HCT116 (cell line): ENCODE measurements around the gene ZNF236. TPM values are rescaled to one million over a fixed set of nuclear protein-coding genes. Genes with fewer than 3 reads are reported as not detected.

Experiments used
- ATAC-seq: fragments of 200-7000 bp; cut with Tn5 transposase; 2 replicates; pipeline ENCODE4 v1.9.1; 2020; ENCODE audit warnings: mild to moderate bottlenecking, moderate library complexity
- BruUV-seq: library from RNA; stranded (reverse); fragments of 400-500 nt; replicated peaks from 2 replicates; lab custom pipeline; 2021; lab: Mats Ljungman, UMichigan
- CTCF ChIA-PET: fragments of 300-600 bp; sonication (Branson Sonifier 250); formaldehyde crosslinking; loops from one replicate; lab custom pipeline; 2021; ENCODE audit warnings: antibody characterized with exemption; lab: Charles Lee
- POLR2A ChIA-PET: fragments of 300-600, 350-600 bp; sonication (Branson Sonifier 250); formaldehyde crosslinking; loops from one replicate; lab custom pipeline; 2021; ENCODE audit warnings: antibody characterized with exemption; lab: Charles Lee
- RAD21 ChIA-PET, 2 experiments: fragments of 300-600 bp; sonication (Branson Sonifier 250); formaldehyde crosslinking; loops; one replicate each; lab custom pipeline; 2023; ENCODE audit warnings: low total read pairs in 2 of 2; ENCODE audit not compliant: uncharacterized antibody in 2 of 2, unreplicated experiment in 2 of 2, low non-redundant PET in 1 of 2; lab: Charles Lee
- DNase-seq: peaks from one replicate; pipeline ENCODE4 v3.0.0-alpha.2; 2010; ENCODE audit warnings: low read depth, low spot score
- H2AFZ ChIP-seq: fragments of 200-600 bp; shearing (Covaris generic), sonication (generic); 2 replicates; pipeline ENCODE4 v1.6.1; 2017; ENCODE audit warnings: low read depth, mixed run types, mixed read lengths, antibody characterized with exemption, low read length; ENCODE audit not compliant: poor library complexity, severe bottlenecking
- H3K27ac ChIP-seq: 2 replicates; pipeline ENCODE4 v1.5.1; 2012; ENCODE audit warnings: low read depth, low read length
- H3K27me3 ChIP-seq: fragments of 200-600 bp; sonication (generic); 2 replicates; pipeline ENCODE4 v1.6.1; 2016; ENCODE audit warnings: mixed run types, low read length, mixed read lengths; ENCODE audit not compliant: insufficient read depth
- H3K36me3 ChIP-seq, 2 experiments: fragments of 200-500 bp in 1 of 2; fragments of 200-600 bp in 1 of 2; sonication (Bioruptor generic) in 1 of 2; sonication (generic) in 1 of 2; 2 replicates each; pipeline versions ENCODE4 v1.5.1 to v1.6.1; 2014 to 2016; ENCODE audit warnings: low read length in 2 of 2, inconsistent platforms in 1 of 2, mixed read lengths in 1 of 2, mixed run types in 1 of 2; ENCODE audit not compliant: insufficient read depth in 2 of 2, control insufficient read depth in 1 of 2
- H3K4me1 ChIP-seq, 2 experiments: fragments of 200-600 bp in 1 of 2; sonication (generic) in 1 of 2; 2 replicates each; pipeline versions ENCODE4 v1.5.1 to v1.6.1; 2012 to 2017; ENCODE audit warnings: low read length in 2 of 2, inconsistent platforms in 1 of 2, mild to moderate bottlenecking in 1 of 2, mixed read lengths in 1 of 2, mixed run types in 1 of 2, moderate library complexity in 1 of 2; ENCODE audit not compliant: insufficient read depth in 2 of 2, control insufficient read depth in 1 of 2
- H3K4me2 ChIP-seq: fragments of 200-600 bp; sonication (generic); 2 replicates; pipeline ENCODE4 v1.6.1; 2017; ENCODE audit warnings: mixed run types, low read length, mixed read lengths
- H3K4me3 ChIP-seq, 2 experiments: fragments of 200-600 bp in 1 of 2; sonication (generic) in 1 of 2; replicated peaks in 1 of 2; 2 replicates each; pipeline ENCODE4 v1.5.1; 2011 to 2016; ENCODE audit warnings: low read length in 2 of 2, control low read depth in 1 of 2, low read depth in 1 of 2, mild to moderate bottlenecking in 1 of 2, mixed read lengths in 1 of 2, mixed run types in 1 of 2
- H3K79me2 ChIP-seq: fragments of 200-600 bp; sonication (generic); 2 replicates; pipeline ENCODE4 v1.6.1; 2017; ENCODE audit warnings: mild to moderate bottlenecking, mixed run types, low read length, moderate library complexity, mixed read lengths; ENCODE audit not compliant: insufficient read depth
- H3K9ac ChIP-seq: fragments of 200-600 bp; sonication (generic); 2 replicates; pipeline ENCODE4 v1.6.1; 2016; ENCODE audit warnings: low read length, mixed read lengths
- H3K9me2 ChIP-seq: fragments of 200-600 bp; sonication (generic), shearing (Covaris generic); 2 replicates; pipeline ENCODE4 v1.6.1; 2017; ENCODE audit warnings: mixed run types, mild to moderate bottlenecking, moderate library complexity; ENCODE audit not compliant: insufficient read depth
- H3K9me3 ChIP-seq, 2 experiments: fragments of 200-500 bp in 1 of 2; fragments of 200-600 bp in 1 of 2; sonication (Bioruptor generic) in 1 of 2; sonication (generic) in 1 of 2; 2 replicates each; pipeline ENCODE4 v1.6.1; 2014 to 2017; ENCODE audit warnings: low read length in 2 of 2, mixed read lengths in 2 of 2, inconsistent platforms in 1 of 2, low read depth in 1 of 2, mild to moderate bottlenecking in 1 of 2, mixed run types in 1 of 2, moderate library complexity in 1 of 2; ENCODE audit not compliant: control insufficient read depth in 1 of 2, insufficient read depth in 1 of 2
- H4K20me1 ChIP-seq: fragments of 200-600 bp; sonication (generic), shearing (Covaris generic); 2 replicates; pipeline ENCODE4 v1.6.1; 2017; ENCODE audit warnings: mixed run types, mild to moderate bottlenecking, moderate library complexity; ENCODE audit not compliant: insufficient read depth
- CBX3 ChIP-seq: IDR thresholded peaks from 2 replicates; pipeline ENCODE4 v1.6.1; 2012; ENCODE audit warnings: low read depth
- EGR1 ChIP-seq: IDR thresholded peaks from 2 replicates; pipeline ENCODE4 v1.6.1; 2012; ENCODE audit warnings: low read depth
- ELF1 ChIP-seq: IDR thresholded peaks from 2 replicates; pipeline ENCODE4 v1.6.1; 2012; ENCODE audit warnings: low read depth, borderline replicate concordance
- EZH2phosphoT487 ChIP-seq: fragments of 200-600 bp; IDR thresholded peaks from 2 replicates; pipeline ENCODE4 v1.6.1; 2018; ENCODE audit warnings: antibody characterized with exemption, borderline replicate concordance
- JUND ChIP-seq: IDR thresholded peaks from 2 replicates; pipeline ENCODE4 v1.6.1; 2012
- REST ChIP-seq: IDR thresholded peaks from 2 replicates; pipeline ENCODE4 v1.6.1; 2012; ENCODE audit warnings: low read depth
- SIN3A ChIP-seq: IDR thresholded peaks from 2 replicates; pipeline ENCODE4 v1.6.1; 2012; ENCODE audit warnings: low read depth
- ZFX ChIP-seq: fragments of 450-650 bp; IDR thresholded peaks from 2 replicates; pipeline ENCODE4 v1.6.1; 2017
- ZNF274 ChIP-seq: fragments of 200-500 bp; sonication (Bioruptor generic); IDR thresholded peaks from 2 replicates; pipeline ENCODE4 v1.6.1; 2014; ENCODE audit warnings: mild to moderate bottlenecking, low read depth, low read length, inconsistent platforms
- intact Hi-C: fragments of 100-400 bp; cut with micrococcal nuclease; formaldehyde crosslinking; loops from 2 replicates; pipeline ENCODE4 v1.10.0; 2022
- total RNA-seq: library from RNA; stranded (reverse); gene quantifications from one replicate; pipeline ENCODE4 v1.2.1, GENCODE V29; 2021; ENCODE audit not compliant: unreplicated experiment

Gene ZNF236
- total RNA-seq, 1 experiment from 2014 or later: 15.0 TPM

DNA sequence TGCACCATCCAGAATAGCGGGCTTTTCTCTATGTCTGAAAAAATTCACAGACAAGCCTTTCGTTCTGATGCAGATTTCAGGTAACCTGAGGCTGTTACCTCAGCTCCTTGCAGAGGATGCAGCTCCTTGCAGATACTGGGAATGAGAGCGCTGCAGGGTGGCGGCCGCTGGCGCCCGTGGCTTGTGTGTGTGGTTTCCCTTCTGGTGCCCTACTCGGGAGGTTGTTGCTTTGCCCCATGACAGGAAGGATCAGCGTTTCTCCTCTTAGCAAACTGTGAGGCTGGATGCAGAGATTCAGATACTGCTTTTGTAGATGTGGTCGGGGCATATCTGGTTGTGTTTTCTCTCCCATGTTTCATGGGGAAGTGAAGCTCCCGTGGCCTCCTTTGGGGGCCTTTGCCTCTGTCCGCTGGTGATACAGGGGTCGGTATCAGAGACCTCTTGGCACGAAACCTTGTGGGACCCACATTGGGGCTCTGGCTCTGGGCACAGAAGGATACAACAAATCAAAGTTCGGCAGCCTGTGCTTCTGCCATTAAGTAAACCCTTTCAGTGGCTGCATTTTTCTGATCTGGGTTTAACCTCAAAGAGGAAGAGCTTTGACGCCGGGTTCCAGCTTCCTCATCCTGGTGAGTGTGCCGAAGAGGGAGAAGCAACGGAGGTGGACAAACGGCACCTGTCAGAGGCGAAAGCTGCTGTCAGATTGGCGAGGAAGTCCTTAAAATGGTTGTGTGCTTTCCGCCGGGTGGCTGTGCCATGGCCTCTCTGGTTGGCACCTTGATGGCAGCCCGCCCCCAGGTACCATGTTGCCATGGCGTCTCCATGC is 182.4 kb downstream of the ZNF236 start:
- intact Hi-C loops: loop anchor here (5.0 to 10.0 kb wide), 4 partner anchors 50 to 1980 kb away; partner anchors contain the start of gene MBP
- Histone ChIP-seq H4K20me1 (no peaks in the 10 kb centered on the region), H3K36me3 (no peaks in the 10 kb centered on the region), H3K4me2 (no peak overlapping the region), H3K9ac (no peak overlapping the region), H3K4me3 (no peak overlapping the region), H3K9me3 (no peaks in the 10 kb centered on the region), H3K4me1 (no peaks in the 10 kb centered on the region), H3K27me3 (no peaks in the 10 kb centered on the region), H3K27ac (no peak overlapping the region), H2AFZ (no peak overlapping the region), H3K9me2 (no peaks in the 10 kb centered on the region), H3K79me2 (no peaks in the 10 kb centered on the region)
- ATAC-seq (no peak), DNase-seq (no peak)
- BruUV-seq: no TSS peak
- CTCF ChIA-PET: interaction anchor here (1.4 kb wide), 1 partner anchor 207 kb away, joined by 4 read pairs; no protein-coding TSS in a partner anchor
- RAD21 ChIA-PET: no interaction called here
- POLR2A ChIA-PET: no interaction called here
- no peak for TF ChIP-seq CBX3
- no peak for TF ChIP-seq EZH2phosphoT487
- TF ChIP-seq REST: no peak
- no peak for TF ChIP-seq SIN3A
- TF ChIP-seq ELF1: no peak
- no peak for TF ChIP-seq JUND
- TF ChIP-seq ZFX: no peak
- no peak for TF ChIP-seq EGR1
- no peak for TF ChIP-seq ZNF274
